ENCODE measurements around the gene KIF6. TPM values are rescaled to one million over a fixed set of nuclear protein-coding genes. Genes with fewer than 3 reads are reported as not detected.
"Not testable (repeated sequence)": the region's sequence is repeated elsewhere in the genome, so short reads cannot be mapped to it uniquely, and the experiment has no call there.

Gene KIF6
- total RNA-seq, 1 donor from 2014 or later, result not detected

DNA sequence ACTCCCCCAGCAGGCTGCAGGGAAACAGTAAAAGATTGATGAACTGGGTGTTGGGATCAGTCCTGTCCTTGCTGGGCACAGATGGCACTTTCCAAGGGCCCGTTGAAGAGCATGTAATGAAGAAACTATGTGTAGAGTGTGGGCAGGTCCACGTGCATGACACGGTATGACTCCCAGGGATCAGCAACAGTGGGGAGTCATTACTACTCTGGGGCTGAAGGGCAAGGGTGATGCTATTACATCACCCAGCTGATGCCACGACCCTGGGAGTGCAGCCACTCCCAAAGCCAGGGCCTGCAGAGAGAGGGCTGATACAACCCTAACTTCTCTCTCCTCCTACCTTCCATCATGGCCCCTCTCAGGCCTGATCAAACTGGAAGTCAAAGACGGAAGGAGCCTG lies 431.1 kb downstream of the KIF6 start:
- no peaks in the 10 kb centered on the region for H3K9me3 ChIP-seq
- no peak overlapping the region for H3K4me3 ChIP-seq
- H3K27me3 ChIP-seq, result no peaks in the 10 kb centered on the region
- DNase-seq (ENCODE audit: extremely low spot score in 2 of 2), result no peak
- TF ChIP-seq, protein P1, sequence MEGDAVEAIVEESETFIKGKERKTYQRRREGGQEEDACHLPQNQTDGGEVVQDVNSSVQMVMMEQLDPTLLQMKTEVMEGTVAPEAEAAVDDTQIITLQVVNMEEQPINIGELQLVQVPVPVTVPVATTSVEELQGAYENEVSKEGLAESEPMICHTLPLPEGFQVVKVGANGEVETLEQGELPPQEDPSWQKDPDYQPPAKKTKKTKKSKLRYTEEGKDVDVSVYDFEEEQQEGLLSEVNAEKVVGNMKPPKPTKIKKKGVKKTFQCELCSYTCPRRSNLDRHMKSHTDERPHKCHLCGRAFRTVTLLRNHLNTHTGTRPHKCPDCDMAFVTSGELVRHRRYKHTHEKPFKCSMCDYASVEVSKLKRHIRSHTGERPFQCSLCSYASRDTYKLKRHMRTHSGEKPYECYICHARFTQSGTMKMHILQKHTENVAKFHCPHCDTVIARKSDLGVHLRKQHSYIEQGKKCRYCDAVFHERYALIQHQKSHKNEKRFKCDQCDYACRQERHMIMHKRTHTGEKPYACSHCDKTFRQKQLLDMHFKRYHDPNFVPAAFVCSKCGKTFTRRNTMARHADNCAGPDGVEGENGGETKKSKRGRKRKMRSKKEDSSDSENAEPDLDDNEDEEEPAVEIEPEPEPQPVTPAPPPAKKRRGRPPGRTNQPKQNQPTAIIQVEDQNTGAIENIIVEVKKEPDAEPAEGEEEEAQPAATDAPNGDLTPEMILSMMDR (IDR thresholded peaks at IDR 0.05), result no peak
- no peak for TF ChIP-seq POLR2AphosphoS5 (IDR thresholded peaks at IDR 0.05; ENCODE audit: insufficient read depth in 1 of 2, low read depth in 1 of 2)
- no peak for TF ChIP-seq POLR2A (IDR thresholded peaks at IDR 0.05)
- H3K36me3 ChIP-seq, result no peaks in the 10 kb centered on the region
- peaks cover 18% of the 10 kb centered on the region for H3K4me1 ChIP-seq
- no peak overlapping the region for H3K27ac ChIP-seq
- intact Hi-C loops (cut with DNase I), result no loop called here

DNA sequence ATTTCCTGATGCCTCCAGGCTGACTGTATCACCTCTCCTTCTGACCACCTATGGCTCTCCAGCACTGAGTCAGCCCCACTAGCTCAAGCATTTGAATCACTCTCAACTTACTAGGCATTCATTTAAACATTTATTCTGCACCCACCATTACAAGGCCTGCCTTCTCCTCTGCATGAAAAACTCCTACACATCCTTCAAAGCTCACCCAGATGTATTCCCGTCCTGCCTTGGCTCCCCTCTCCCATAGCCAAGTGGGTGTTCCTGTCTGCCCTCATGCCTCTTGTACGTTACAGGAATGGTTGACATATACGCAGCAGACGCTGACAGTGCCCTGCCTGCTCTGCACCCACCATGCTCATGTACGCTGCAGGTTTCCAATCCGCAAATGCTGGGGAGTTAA lies 432.6 kb downstream of the KIF6 start:
- Histone ChIP-seq H3K27me3 (no peaks in the 10 kb centered on the region), H3K4me1 (peaks cover 18% of the 10 kb centered on the region), H3K4me3 (no peak overlapping the region), H3K36me3 (no peaks in the 10 kb centered on the region), H3K27ac (no peak overlapping the region), H3K9me3 (no peaks in the 10 kb centered on the region)
- TF ChIP-seq, protein P1 (IDR thresholded peaks at IDR 0.05), result no peak
- no peak for TF ChIP-seq POLR2A (IDR thresholded peaks at IDR 0.05)
- no peak for TF ChIP-seq POLR2AphosphoS5 (IDR thresholded peaks at IDR 0.05; ENCODE audit: insufficient read depth in 1 of 2, low read depth in 1 of 2)
- no peak for DNase-seq (ENCODE audit: extremely low spot score in 2 of 2)
- intact Hi-C loops (cut with DNase I), result no loop called here

DNA sequence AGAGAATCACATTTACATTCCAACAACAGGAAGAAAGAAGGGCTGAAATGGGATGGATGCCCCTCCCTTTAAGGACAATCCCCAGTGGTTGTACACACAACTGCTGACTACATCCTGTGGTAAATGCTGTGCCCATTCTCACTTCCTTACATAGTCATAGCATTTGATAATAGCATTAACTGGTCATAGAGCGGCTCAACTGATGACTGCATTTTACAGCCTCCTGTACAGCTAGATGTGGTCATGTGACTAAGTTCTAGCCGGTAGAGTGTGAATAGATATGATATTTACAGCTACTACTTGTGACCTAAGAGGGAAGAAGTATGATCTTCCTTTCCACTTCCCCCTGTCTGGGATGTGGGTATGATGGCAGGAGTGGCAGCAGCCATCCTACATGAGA lies 435.7 kb downstream of the KIF6 start:
- Histone ChIP-seq H3K4me3 (no peak overlapping the region), H3K4me1 (no peaks in the 10 kb centered on the region), H3K36me3 (no peaks in the 10 kb centered on the region), H3K27me3 (no peaks in the 10 kb centered on the region), H3K27ac (no peak overlapping the region), H3K9me3 (no peaks in the 10 kb centered on the region)
- intact Hi-C loops (cut with DNase I), result no loop called here
- TF ChIP-seq, protein P1 (IDR thresholded peaks at IDR 0.05), result no peak
- TF ChIP-seq POLR2AphosphoS5 (IDR thresholded peaks at IDR 0.05; ENCODE audit: insufficient read depth in 1 of 2, low read depth in 1 of 2), result no peak
- no peak for TF ChIP-seq POLR2A (IDR thresholded peaks at IDR 0.05)
- no peak for DNase-seq (ENCODE audit: extremely low spot score in 2 of 2)

DNA sequence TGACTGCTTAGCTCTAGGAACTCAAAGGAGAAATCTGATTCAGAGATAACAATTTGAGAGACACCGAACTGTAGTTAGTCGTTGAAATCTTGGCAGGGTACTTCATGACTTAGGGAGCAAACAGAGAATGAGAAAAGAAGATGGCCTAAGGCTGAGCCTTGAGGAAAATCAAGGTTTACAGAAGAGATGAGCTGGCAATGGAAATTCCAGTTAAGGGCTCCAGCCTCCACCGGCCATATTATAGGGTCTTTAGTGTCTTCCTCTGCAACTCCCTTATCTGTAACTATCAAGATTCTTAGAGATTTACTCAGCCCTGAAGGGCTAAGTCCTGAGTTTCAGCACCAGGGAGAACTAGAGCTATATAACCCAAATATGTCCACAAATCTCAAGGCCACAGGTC lies 437.6 kb downstream of the KIF6 start:
- intact Hi-C loops (cut with DNase I), result no loop called here
- H3K4me3 ChIP-seq, result no peak overlapping the region
- no peaks in the 10 kb centered on the region for H3K4me1 ChIP-seq
- no peaks in the 10 kb centered on the region for H3K9me3 ChIP-seq
- no peak overlapping the region for H3K27ac ChIP-seq
- no peak for DNase-seq (ENCODE audit: extremely low spot score in 2 of 2)
- no peaks in the 10 kb centered on the region for H3K36me3 ChIP-seq
- TF ChIP-seq POLR2AphosphoS5 (IDR thresholded peaks at IDR 0.05; ENCODE audit: insufficient read depth in 1 of 2, low read depth in 1 of 2), result no peak
- TF ChIP-seq POLR2A (IDR thresholded peaks at IDR 0.05), result no peak
- TF ChIP-seq, protein P1 (IDR thresholded peaks at IDR 0.05), result no peak
- no peaks in the 10 kb centered on the region for H3K27me3 ChIP-seq

DNA sequence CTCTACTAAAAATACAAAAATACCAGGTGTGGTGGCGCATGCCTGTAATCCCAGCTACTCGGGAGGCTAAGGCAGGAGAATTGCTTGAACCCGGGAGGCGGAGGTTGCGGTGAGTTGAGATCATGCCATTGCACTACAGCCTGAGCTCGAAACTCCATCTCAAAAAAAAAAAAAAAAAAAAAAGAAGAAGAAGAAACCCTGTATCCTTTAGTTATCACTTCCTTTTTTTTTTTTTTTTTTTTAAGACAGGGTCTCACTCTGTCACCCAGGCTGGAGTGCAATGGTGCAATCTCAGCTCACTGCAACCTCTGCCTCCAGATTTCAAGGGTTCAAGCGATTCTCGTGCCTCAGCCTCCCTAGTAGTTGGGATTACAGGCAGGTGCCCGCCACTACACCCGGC lies 438.6 kb downstream of the KIF6 start:
- intact Hi-C loops (cut with DNase I); H3K4me3 ChIP-seq: not testable (repeated sequence)

DNA sequence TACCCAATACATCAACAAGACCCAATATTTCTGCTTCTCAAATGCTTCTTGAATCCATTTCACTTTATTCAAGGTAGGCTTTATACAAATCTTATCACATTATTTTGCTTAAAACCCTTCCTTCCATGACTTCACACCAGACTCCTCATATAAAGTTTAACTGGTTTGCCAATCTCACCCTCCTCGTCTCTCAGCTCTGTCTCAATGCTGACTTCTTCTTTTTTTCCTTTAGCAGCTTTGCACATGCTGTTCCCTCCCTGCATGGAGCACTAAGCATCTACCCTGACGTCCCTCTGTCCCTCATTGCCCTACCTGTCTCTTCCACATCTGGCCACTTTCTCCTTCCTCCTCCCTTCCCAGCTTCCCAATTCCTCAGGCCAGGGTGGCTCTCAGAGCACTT lies 442.4 kb downstream of the KIF6 start:
- intact Hi-C loops (cut with DNase I), result no loop called here
- no peak for DNase-seq (ENCODE audit: extremely low spot score in 2 of 2)
- H3K4me3 ChIP-seq, result no peak overlapping the region
- H3K27ac ChIP-seq, result no peak overlapping the region
- no peaks in the 10 kb centered on the region for H3K4me1 ChIP-seq
- H3K27me3 ChIP-seq, result no peaks in the 10 kb centered on the region
- H3K36me3 ChIP-seq, result no peaks in the 10 kb centered on the region
- H3K9me3 ChIP-seq, result no peaks in the 10 kb centered on the region
- TF ChIP-seq POLR2AphosphoS5 (IDR thresholded peaks at IDR 0.05; ENCODE audit: insufficient read depth in 1 of 2, low read depth in 1 of 2) (no peak), POLR2A (IDR thresholded peaks at IDR 0.05) (no peak)
- TF ChIP-seq, protein P1 (IDR thresholded peaks at IDR 0.05), result no peak

More for the DNA sequence above, 438.6 kb downstream of the KIF6 start:
- not testable (repeated sequence) for H3K9me3 ChIP-seq; H3K4me1 ChIP-seq; H3K27me3 ChIP-seq; H3K36me3 ChIP-seq; DNase-seq (ENCODE audit: extremely low spot score in 2 of 2); H3K27ac ChIP-seq
